ENCODE measurements around the gene NEU4. TPM values are rescaled to one million over a fixed set of nuclear protein-coding genes. Genes with fewer than 3 reads are reported as not detected.
"Not testable (repeated sequence)": the region's sequence is repeated elsewhere in the genome, so short reads cannot be mapped to it uniquely, and the experiment has no call there.

NEU4 gene
- total and polyA plus RNA-seq, 2 donors (not counting 1 experiment from before 2014, with no cell fraction given): not detected

DNA sequence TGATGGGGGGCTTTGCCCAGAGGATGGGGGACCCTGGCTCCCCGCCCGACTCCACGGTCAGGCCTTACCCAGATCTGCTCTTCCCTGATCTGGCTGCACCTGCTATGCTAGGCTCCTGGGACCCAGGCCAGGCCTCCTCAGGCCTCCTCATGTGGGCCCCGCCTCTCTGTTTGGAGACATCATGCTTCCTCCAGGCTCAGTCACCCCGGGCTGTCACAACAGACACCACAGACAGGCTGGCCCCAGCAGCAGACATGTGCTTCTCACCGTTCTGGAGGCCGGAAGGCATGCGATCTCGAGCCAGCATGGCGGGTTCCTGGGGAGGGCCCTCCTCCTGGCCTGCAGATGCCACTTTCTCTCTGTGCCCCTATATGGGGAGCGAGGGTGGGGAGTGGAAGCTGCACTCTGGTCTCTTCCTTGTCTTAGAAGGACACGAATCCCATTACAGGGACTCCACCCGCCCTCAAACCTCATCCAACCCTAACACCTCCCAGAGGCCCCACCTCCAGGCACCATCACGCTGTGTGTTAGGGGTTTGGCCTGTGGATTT lies 10.8 kb upstream of the NEU4 start:
- H3K27ac ChIP-seq (ENCODE audit: insufficient read depth, low read length): no peak overlapping the region
- no peak overlapping the region for H3K4me2 ChIP-seq (ENCODE audit: extremely low read depth, insufficient read depth, low read length)
- H3K36me3 ChIP-seq (ENCODE audit: control insufficient read depth, insufficient read depth, low read length): no peaks in the 10 kb centered on the region
- H3K79me2 ChIP-seq (ENCODE audit: control insufficient read depth, insufficient read depth, low read length): no peaks in the 10 kb centered on the region
- H3K4me3 ChIP-seq (replicated peaks in 1 of 4; ENCODE audit: control extremely low read depth in 1 of 4, insufficient read depth in 1 of 4, low read depth in 3 of 4, low read length in 4 of 4): no peak overlapping the region
- no peaks in the 10 kb centered on the region for H3K9me3 ChIP-seq (ENCODE audit: control insufficient read depth, insufficient read depth, low read depth, low read length)
- H3K9ac ChIP-seq (ENCODE audit: insufficient read depth, low read length): no peak overlapping the region
- no peaks in the 10 kb centered on the region for H3K27me3 ChIP-seq (ENCODE audit: control insufficient read depth, insufficient read depth, low read length)
- H2AFZ ChIP-seq (ENCODE audit: low read length): no peak overlapping the region
- no peak for DNase-seq (ENCODE audit: low read depth in 2 of 2)
- no peaks in the 10 kb centered on the region for H4K20me1 ChIP-seq (ENCODE audit: control insufficient read depth, extremely low read depth, insufficient read depth, low read length)
- TF ChIP-seq, protein P1, sequence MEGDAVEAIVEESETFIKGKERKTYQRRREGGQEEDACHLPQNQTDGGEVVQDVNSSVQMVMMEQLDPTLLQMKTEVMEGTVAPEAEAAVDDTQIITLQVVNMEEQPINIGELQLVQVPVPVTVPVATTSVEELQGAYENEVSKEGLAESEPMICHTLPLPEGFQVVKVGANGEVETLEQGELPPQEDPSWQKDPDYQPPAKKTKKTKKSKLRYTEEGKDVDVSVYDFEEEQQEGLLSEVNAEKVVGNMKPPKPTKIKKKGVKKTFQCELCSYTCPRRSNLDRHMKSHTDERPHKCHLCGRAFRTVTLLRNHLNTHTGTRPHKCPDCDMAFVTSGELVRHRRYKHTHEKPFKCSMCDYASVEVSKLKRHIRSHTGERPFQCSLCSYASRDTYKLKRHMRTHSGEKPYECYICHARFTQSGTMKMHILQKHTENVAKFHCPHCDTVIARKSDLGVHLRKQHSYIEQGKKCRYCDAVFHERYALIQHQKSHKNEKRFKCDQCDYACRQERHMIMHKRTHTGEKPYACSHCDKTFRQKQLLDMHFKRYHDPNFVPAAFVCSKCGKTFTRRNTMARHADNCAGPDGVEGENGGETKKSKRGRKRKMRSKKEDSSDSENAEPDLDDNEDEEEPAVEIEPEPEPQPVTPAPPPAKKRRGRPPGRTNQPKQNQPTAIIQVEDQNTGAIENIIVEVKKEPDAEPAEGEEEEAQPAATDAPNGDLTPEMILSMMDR (conservative IDR thresholded peaks at IDR 0.05 in 1 of 2, IDR thresholded peaks at IDR 0.05 in 1 of 2; ENCODE audit: low read depth in 1 of 2, low read length in 2 of 2): no peak
- no peak for TF ChIP-seq EZH2 (IDR thresholded peaks at IDR 0.05; ENCODE audit: low read length, missing control alignments)
- no peaks in the 10 kb centered on the region for H3K4me1 ChIP-seq (ENCODE audit: control insufficient read depth, extremely low read depth, insufficient read depth, low read length)

DNA sequence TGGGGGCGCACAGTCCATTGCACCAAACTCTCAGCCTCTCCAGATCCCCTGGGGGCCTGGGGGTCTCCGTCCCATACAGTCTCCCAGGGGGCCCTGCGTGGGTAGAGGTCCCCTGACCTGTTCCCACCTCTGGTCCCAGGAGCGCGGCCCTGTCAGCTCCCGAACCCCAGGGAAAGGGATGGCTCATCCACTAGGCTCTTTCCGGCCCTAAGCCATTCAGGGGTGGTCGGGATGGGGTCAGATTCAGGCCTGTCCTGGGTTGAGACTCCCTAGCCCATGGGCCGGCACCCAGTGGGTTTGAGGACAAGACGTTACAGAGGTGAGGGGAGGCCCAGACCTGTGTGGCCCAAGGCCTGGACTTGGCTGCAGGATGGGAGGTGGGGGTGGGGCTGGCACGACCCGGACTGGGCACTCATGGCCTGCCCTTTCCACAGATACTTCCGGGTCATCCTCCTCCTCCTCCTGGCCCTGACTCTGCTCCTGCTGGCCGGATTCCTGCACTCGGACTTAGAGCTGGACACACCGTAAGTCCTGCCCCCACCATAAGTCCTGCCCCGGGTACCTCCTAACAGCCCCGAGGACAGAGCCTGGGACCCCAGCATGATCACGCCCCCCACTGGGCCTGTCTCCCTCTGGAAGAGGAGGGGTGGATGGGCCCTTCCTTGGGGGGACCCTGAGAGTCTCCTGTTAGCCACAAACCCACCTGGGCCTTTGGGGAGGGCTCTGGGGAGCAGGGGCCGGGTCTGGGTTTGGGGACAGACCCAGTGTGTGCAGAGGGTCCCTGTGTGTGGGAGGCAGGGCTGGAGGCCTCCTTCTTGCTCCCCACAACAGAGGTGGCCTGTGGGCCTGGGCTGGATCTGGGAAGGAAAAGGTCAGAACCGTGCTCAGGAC lies 10.1 kb upstream of the NEU4 start:
- no peak for TF ChIP-seq EZH2 (IDR thresholded peaks at IDR 0.05; ENCODE audit: low read length, missing control alignments)
- TF ChIP-seq, protein P1 (conservative IDR thresholded peaks at IDR 0.05 in 1 of 2, IDR thresholded peaks at IDR 0.05 in 1 of 2; ENCODE audit: low read depth in 1 of 2, low read length in 2 of 2): no peak
- Histone ChIP-seq H4K20me1 (ENCODE audit: control insufficient read depth, extremely low read depth, insufficient read depth, low read length) (no peaks in the 10 kb centered on the region), H3K27me3 (ENCODE audit: control insufficient read depth, insufficient read depth, low read length) (no peaks in the 10 kb centered on the region), H3K79me2 (ENCODE audit: control insufficient read depth, insufficient read depth, low read length) (no peaks in the 10 kb centered on the region), H3K36me3 (ENCODE audit: control insufficient read depth, insufficient read depth, low read length) (no peaks in the 10 kb centered on the region), H2AFZ (ENCODE audit: low read length) (no peak overlapping the region), H3K27ac (ENCODE audit: insufficient read depth, low read length) (no peak overlapping the region), H3K9me3 (ENCODE audit: control insufficient read depth, insufficient read depth, low read depth, low read length) (no peaks in the 10 kb centered on the region), H3K4me2 (ENCODE audit: extremely low read depth, insufficient read depth, low read length) (no peak overlapping the region), H3K4me1 (ENCODE audit: control insufficient read depth, extremely low read depth, insufficient read depth, low read length) (no peaks in the 10 kb centered on the region), H3K4me3 (replicated peaks in 1 of 4; ENCODE audit: control extremely low read depth in 1 of 4, insufficient read depth in 1 of 4, low read depth in 3 of 4, low read length in 4 of 4) (no peak overlapping the region), H3K9ac (ENCODE audit: insufficient read depth, low read length) (no peak overlapping the region)
- no peak for DNase-seq (ENCODE audit: low read depth in 2 of 2)

DNA sequence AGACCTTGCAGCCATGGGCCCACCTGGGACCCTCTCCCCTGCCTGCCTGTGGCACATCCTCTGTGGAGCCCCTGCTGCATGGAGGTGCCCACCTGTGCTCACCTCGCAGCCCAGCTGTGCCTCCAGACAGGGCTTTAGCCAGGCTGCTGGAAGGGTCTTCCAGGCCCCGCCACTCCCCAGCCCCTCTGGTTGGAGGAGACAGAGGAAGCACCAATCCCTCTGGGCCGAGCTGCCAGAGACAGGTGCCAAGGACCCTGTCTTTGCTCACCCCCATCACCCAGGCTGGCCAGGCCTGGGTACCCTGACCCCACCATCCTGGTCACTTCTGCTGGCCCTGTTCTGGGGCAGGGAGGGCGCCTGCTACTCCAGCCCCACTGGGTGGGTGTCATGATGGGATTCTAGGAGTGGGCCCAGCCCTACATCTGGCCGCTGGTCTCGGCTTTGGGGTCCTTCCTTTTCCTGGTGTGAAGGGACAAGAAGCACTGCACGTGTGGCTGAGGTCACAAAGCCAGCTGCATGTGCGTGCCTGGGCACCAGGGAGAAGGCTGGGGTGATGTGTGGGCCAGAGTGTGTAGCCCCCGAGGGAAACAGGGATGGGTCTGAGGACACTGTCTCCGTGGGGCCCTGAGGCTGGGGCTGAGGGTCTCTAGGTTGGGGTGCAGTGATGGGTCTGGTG lies 9.3 kb upstream of the NEU4 start:
- Histone ChIP-seq H3K79me2 (ENCODE audit: control insufficient read depth, insufficient read depth, low read length) (no peaks in the 10 kb centered on the region), H3K4me1 (ENCODE audit: control insufficient read depth, extremely low read depth, insufficient read depth, low read length) (peaks cover 3% of the 10 kb centered on the region), H4K20me1 (ENCODE audit: control insufficient read depth, extremely low read depth, insufficient read depth, low read length) (no peaks in the 10 kb centered on the region), H3K9me3 (ENCODE audit: control insufficient read depth, insufficient read depth, low read depth, low read length) (no peaks in the 10 kb centered on the region), H3K4me3 (replicated peaks in 1 of 4; ENCODE audit: control extremely low read depth in 1 of 4, insufficient read depth in 1 of 4, low read depth in 3 of 4, low read length in 4 of 4) (no peak overlapping the region), H2AFZ (ENCODE audit: low read length) (no peak overlapping the region), H3K9ac (ENCODE audit: insufficient read depth, low read length) (no peak overlapping the region), H3K27ac (ENCODE audit: insufficient read depth, low read length) (no peak overlapping the region), H3K36me3 (ENCODE audit: control insufficient read depth, insufficient read depth, low read length) (no peaks in the 10 kb centered on the region), H3K4me2 (ENCODE audit: extremely low read depth, insufficient read depth, low read length) (no peak overlapping the region), H3K27me3 (ENCODE audit: control insufficient read depth, insufficient read depth, low read length) (no peaks in the 10 kb centered on the region)
- DNase-seq (ENCODE audit: low read depth in 2 of 2): no peak
- TF ChIP-seq, protein P1 (conservative IDR thresholded peaks at IDR 0.05 in 1 of 2, IDR thresholded peaks at IDR 0.05 in 1 of 2; ENCODE audit: low read depth in 1 of 2, low read length in 2 of 2): no peak
- no peak for TF ChIP-seq EZH2 (IDR thresholded peaks at IDR 0.05; ENCODE audit: low read length, missing control alignments)

DNA sequence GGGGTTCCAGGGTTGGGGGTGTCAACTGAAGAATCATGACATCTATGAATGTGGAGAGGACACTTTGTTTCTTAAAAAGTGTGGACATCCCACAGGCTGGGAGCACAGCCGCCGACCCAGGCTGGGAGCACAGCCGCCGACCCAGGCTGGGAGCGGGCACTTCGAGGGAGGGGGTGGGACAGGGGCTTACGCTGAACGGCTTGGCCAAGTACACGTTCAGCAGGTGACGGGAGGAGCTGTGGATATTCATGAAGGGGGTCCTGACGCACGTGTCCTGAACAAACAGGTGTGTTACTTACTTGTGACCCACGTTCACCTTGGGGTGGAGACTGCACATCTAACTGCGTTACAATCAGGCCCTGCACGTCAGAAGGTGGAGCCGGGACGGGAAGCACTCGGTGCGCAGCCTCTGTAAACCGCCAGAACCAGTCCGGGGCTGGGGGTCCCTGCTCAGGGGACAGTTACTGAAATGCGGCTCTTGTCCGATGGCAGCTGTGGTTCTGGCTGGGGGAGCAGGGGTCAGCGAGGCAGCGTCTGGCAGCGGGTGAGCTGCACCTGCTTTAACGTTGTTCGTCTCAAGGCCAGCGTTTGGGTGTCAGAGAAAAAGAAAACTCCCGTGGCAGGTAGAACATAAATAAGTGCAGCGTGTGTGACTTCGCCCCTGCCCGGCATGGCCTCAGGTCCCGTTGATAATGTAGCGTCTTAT lies 8.6 kb upstream of the NEU4 start:
- H3K4me2 ChIP-seq (ENCODE audit: extremely low read depth, insufficient read depth, low read length); H3K27ac ChIP-seq (ENCODE audit: insufficient read depth, low read length); H3K9me3 ChIP-seq (ENCODE audit: control insufficient read depth, insufficient read depth, low read depth, low read length); H3K79me2 ChIP-seq (ENCODE audit: control insufficient read depth, insufficient read depth, low read length); H2AFZ ChIP-seq (ENCODE audit: low read length); H3K36me3 ChIP-seq (ENCODE audit: control insufficient read depth, insufficient read depth, low read length); H3K4me3 ChIP-seq (replicated peaks in 1 of 4; ENCODE audit: control extremely low read depth in 1 of 4, insufficient read depth in 1 of 4, low read depth in 3 of 4, low read length in 4 of 4); H3K4me1 ChIP-seq (ENCODE audit: control insufficient read depth, extremely low read depth, insufficient read depth, low read length); H4K20me1 ChIP-seq (ENCODE audit: control insufficient read depth, extremely low read depth, insufficient read depth, low read length); H3K27me3 ChIP-seq (ENCODE audit: control insufficient read depth, insufficient read depth, low read length); H3K9ac ChIP-seq (ENCODE audit: insufficient read depth, low read length); DNase-seq (ENCODE audit: low read depth in 2 of 2): not testable (repeated sequence)
